Activated B cell treated with CpG ODN at 0.5 μM for 24 hours (primary cell): Measurements from ENCODE around the gene LCOR. TPM values are rescaled to one million over a fixed set of nuclear protein-coding genes. Genes with fewer than 3 reads are reported as not detected.

ENCODE experiments used
- ATAC-seq: fragments of 200-7000 bp; cut with Tn5 transposase; one replicate; pipeline ENCODE4 v1.10.0; 2021; ENCODE audit warnings: low read depth, mild to moderate bottlenecking, moderate library complexity
- CTCF ChIA-PET: fragments of 350-600 bp; sonication (Branson Sonifier 250); formaldehyde crosslinking; loops from one replicate; lab custom pipeline; 2021; ENCODE audit warnings: antibody characterized with exemption; lab: Charles Lee
- POLR2A ChIA-PET: fragments of 350-600 bp; sonication (Branson Sonifier 250); formaldehyde crosslinking; loops from one replicate; lab custom pipeline; 2021; ENCODE audit warnings: antibody characterized with exemption; lab: Charles Lee
- DNase-seq: peaks from one replicate; pipeline ENCODE4 v3.0.0; 2022
- H3K27ac Mint-ChIP-seq: one replicate; pipeline ENCODE4 v1.8.0; 2020; ENCODE audit warnings: mixed read lengths
- H3K27me3 Mint-ChIP-seq: one replicate; pipeline ENCODE4 v1.8.0; 2021; ENCODE audit warnings: mixed read lengths
- H3K36me3 Mint-ChIP-seq: one replicate; pipeline ENCODE4 v1.8.0; 2021; ENCODE audit warnings: low read depth, mixed read lengths
- H3K4me1 Mint-ChIP-seq: one replicate; pipeline ENCODE4 v1.8.0; 2021; ENCODE audit warnings: mixed read lengths
- H3K4me3 Mint-ChIP-seq: one replicate; pipeline ENCODE4 v1.8.0; 2020; ENCODE audit warnings: mild to moderate bottlenecking, mixed read lengths
- H3K9me3 Mint-ChIP-seq: one replicate; pipeline ENCODE4 v1.8.0; 2020; ENCODE audit warnings: mixed read lengths
- CTCF ChIP-seq: fragments of 200-600 bp; IDR thresholded peaks from one replicate; pipeline ENCODE4 v1.8.0; 2022; ENCODE audit warnings: antibody characterized with exemption, mild to moderate bottlenecking
- intact Hi-C: fragments of 100-400 bp; cut with micrococcal nuclease; formaldehyde crosslinking; loops from one replicate; pipeline ENCODE4 v1.15.1; 2024
- total RNA-seq: library from RNA; stranded (reverse); gene quantifications from 2 replicates; pipeline ENCODE4 v1.2.3, GENCODE V29; 2022

Gene LCOR
- total RNA-seq, 1 donor from 2014 or later: 54.9 TPM

- H3K36me3 Mint-ChIP-seq: no peaks in the 10 kb centered on the region
- intact Hi-C loops: no loop called here
- ATAC-seq (no peak), DNase-seq (no peak)
- no peak overlapping the region for H3K27ac Mint-ChIP-seq
- peaks cover 5% of the 10 kb centered on the region for H3K27me3 Mint-ChIP-seq
- H3K4me3 Mint-ChIP-seq: no peak overlapping the region
- TF ChIP-seq CTCF: no peak
- H3K9me3 Mint-ChIP-seq: no peaks in the 10 kb centered on the region
- ChIA-PET POLR2A (no interaction called here), CTCF (interaction anchor here (1.7 kb wide), 1 partner anchor 9 kb away, joined by 8 read pairs; no protein-coding TSS in a partner anchor)
- H3K4me1 Mint-ChIP-seq: peaks cover 11% of the 10 kb centered on the region
These were observed 196.2 kb downstream of the LCOR start for GRCh38 chr10:97028126-97028831.

DNA sequence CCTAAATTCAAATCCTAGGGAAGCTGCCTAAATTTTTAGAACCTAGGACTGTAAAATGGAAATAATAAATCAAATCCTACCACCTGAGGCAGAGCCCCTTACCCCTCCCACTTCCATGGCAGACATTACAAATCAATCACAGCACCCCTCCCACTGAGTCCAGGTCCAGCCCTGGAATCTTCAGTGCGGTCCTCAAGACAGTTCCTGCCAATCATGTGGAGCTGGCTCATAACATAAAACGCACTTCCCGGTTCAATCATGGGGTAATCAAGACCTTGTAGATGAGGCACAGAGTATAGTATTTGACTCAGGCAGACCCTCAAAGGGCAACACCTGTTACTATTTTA, 196.7 kb downstream of the LCOR start:
- peaks cover 5% of the 10 kb centered on the region for H3K27me3 Mint-ChIP-seq
- no peak overlapping the region for H3K27ac Mint-ChIP-seq
- H3K4me1 Mint-ChIP-seq: peaks cover 10% of the 10 kb centered on the region
- ATAC-seq (no peak), DNase-seq (no peak)
- ChIA-PET POLR2A (no interaction called here), CTCF (no interaction called here)
- intact Hi-C loops: no loop called here
- no peak for TF ChIP-seq CTCF
- H3K36me3 Mint-ChIP-seq: no peaks in the 10 kb centered on the region
- no peaks in the 10 kb centered on the region for H3K9me3 Mint-ChIP-seq
- no peak overlapping the region for H3K4me3 Mint-ChIP-seq

DNA sequence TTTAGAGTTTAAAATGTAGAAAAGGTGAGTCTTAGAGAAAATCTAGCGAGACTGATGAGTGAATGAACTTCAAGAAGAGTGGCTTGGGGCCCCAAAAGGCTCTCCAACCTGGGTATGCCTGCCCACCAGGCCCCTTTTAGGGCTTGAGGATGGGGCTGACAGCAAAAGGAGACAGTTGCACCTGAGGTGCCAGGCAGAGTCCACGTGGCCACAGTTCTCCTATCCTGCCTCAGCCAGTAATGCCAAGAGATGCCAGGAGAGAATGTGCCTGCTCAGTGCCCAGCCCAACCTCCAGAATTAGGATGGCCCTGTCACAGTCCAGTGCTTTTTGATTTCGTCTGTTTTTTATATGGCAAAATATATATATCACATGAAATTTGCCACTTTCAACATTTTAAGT, 197.2 kb downstream of the LCOR start:
- Mint-ChIP-seq H3K27me3 (peaks cover 5% of the 10 kb centered on the region), H3K4me3 (no peak overlapping the region), H3K36me3 (no peaks in the 10 kb centered on the region), H3K27ac (no peak overlapping the region), H3K9me3 (no peaks in the 10 kb centered on the region), H3K4me1 (peaks cover 5% of the 10 kb centered on the region)
- ChIA-PET CTCF (no interaction called here), POLR2A (no interaction called here)
- intact Hi-C loops: no loop called here
- DNase-seq (no peak), ATAC-seq (no peak)
- no peak for TF ChIP-seq CTCF

- peaks cover 18% of the 10 kb centered on the region for H3K27me3 Mint-ChIP-seq
- H3K9me3 Mint-ChIP-seq: no peaks in the 10 kb centered on the region
- H3K4me3 Mint-ChIP-seq: no peak overlapping the region
- intact Hi-C loops: no loop called here
- ChIA-PET CTCF (no interaction called here), POLR2A (no interaction called here)
- no peaks in the 10 kb centered on the region for H3K4me1 Mint-ChIP-seq
- no peak overlapping the region for H3K27ac Mint-ChIP-seq
- DNase-seq (no peak), ATAC-seq (no peak)
- TF ChIP-seq CTCF: no peak
- no peaks in the 10 kb centered on the region for H3K36me3 Mint-ChIP-seq
These were observed 198.8 kb downstream of the LCOR start for GRCh38 chr10:97030894-97031293.

- ATAC-seq (no peak), DNase-seq (no peak)
- H3K9me3 Mint-ChIP-seq: no peaks in the 10 kb centered on the region
- no peaks in the 10 kb centered on the region for H3K36me3 Mint-ChIP-seq
- intact Hi-C loops: no loop called here
- H3K4me1 Mint-ChIP-seq: no peaks in the 10 kb centered on the region
- no peak overlapping the region for H3K4me3 Mint-ChIP-seq
- ChIA-PET CTCF (no interaction called here), POLR2A (no interaction called here)
- H3K27ac Mint-ChIP-seq: no peak overlapping the region
- TF ChIP-seq CTCF: no peak
- H3K27me3 Mint-ChIP-seq: peaks cover 22% of the 10 kb centered on the region
These were observed 199.4 kb downstream of the LCOR start for GRCh38 chr10:97031459-97031858.
